GM18519 (cell line): ENCODE results near the gene USP50.
"Not testable (repeated sequence)": the region's sequence is repeated elsewhere in the genome, so short reads cannot be mapped to it uniquely, and the experiment has no call there.

ENCODE experiments used
- ATAC-seq: cut with Tn5 transposase; IDR thresholded peaks from one replicate; pipeline ENCODE4 v1.9.1; 2021; ENCODE audit warnings: mild to moderate bottlenecking, moderate library complexity; ENCODE audit not compliant: unreplicated experiment, low FRiP score

USP50 gene

GRCh38 chr15:50546566-50546965, at the start of gene USP50:
USP50 (minus strand) TSS chr15:50546666; CDS start chr15:50546525, 141 bp downstream.
- ATAC-seq: no peak

- no peak for ATAC-seq
Measured at GRCh38 chr15:50594311-50594710, 47.8 kb upstream of the USP50 start.

DNA sequence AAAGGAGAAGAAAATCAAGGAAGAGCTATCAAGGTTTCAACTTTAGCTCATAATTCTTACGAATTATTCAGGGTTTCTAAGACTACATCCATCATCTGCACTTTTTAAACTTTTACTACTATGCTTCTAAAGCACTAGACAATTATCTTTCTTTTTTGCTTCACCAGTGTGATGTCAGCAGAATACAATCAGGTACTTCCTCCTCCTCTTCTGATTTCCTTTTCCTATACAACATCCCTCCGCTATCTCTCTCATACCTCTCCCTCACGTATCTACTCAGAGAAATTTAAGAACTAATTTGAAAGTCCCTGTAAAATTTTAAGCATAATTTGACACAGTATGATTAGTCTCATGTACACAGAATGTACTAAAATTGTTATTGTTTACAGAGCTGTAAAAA, 47.3 kb upstream of the USP50 start:
- no peak for ATAC-seq

- ATAC-seq: no peak
Measured at GRCh38 chr15:50590288-50590687, 43.8 kb upstream of the USP50 start.

GRCh38 chr15:50577492-50577891, 31.0 kb upstream of the USP50 start:
- no peak for ATAC-seq

DNA sequence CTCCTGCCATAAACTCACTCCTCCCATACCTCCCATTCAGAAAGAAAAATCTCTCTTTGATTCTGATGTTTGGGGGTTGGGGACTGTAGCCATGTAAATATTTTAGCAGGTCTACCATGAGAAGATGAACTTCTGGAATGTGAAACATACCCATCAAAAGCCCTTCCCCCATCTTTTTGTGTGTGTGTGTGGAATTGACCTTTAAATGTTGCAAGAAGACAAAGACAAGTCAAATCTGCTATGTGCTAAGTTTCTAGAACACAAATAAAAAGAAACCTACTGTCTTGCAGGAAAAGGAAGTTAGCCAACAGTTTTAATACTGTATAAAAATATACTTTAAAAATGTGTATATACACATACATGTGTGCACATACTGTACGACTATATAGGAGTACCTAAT, 29.7 kb upstream of the USP50 start:
- ATAC-seq: no peak

DNA sequence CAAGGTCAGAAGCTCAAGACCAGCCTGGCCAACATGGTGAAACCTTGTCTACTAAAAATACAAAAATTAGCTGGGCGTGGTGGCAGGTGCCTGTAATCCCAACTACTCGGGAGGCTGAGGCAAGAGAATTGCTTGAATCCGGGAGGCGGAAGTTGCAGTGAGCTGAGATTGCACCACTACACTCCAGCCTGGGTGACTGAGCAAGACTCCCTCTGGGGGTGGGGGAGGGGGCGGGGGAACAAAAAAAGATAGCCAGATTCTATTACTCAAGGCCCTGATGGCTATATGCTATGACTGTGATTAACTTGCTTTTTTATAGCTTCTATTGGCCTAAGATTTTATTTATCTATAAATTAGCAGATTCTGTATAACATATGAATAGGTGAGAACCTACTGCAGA, 27.4 kb upstream of the USP50 start:
- not testable (repeated sequence) for ATAC-seq

GRCh38 chr15:50563756-50564155, 17.3 kb upstream of the USP50 start:
- no peak for ATAC-seq

DNA sequence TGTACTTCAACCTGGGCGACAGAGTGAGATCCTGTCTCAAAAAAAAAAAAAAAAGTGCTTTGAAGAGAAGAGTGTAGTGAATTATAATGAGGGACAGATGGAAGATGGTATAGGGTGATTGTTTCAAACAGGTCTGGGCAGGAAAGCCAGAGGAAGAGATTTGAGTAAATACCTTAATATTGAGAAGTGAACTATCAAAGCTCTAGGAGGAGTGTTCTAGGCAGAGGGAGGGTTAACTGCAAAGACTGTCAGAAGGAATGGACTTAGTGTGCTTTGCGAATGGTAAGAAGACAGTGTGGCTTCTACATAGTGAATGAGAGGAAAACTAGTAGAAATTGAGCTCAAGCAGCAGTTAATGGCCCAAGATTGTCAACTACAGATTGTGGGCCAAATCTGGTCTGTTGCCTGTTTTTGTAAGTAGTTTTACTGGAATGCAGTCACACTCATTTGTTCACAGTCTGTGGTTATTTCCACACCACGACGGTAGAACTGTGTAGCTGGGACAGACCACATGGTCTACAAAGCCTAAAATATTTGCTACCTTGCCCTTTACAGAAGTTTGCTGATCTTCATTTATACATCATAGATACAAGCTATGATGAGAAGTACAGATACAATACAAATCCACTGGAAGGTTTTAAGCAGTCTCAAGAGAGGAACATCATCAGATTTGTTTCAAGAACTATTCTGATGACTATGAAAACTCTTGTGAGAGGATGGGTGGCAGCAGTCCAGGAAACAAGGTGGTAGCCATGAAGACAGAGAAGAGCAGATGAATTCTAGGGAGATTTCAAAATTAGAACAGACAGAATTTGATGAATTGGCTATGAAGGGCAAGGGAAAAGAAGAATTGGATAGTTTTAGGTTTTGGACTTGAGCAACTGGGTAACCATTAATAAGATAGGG, 16.5 kb upstream of the USP50 start:
- no peak for ATAC-seq

- ATAC-seq: no peak
Measured at GRCh38 chr15:50558012-50558411, 11.5 kb upstream of the USP50 start.

GRCh38 chr15:50556642-50557371, 10.3 kb upstream of the USP50 start:
- ATAC-seq: no peak

GRCh38 chr15:50552238-50552637, 5.8 kb upstream of the USP50 start:
- ATAC-seq: no peak

DNA sequence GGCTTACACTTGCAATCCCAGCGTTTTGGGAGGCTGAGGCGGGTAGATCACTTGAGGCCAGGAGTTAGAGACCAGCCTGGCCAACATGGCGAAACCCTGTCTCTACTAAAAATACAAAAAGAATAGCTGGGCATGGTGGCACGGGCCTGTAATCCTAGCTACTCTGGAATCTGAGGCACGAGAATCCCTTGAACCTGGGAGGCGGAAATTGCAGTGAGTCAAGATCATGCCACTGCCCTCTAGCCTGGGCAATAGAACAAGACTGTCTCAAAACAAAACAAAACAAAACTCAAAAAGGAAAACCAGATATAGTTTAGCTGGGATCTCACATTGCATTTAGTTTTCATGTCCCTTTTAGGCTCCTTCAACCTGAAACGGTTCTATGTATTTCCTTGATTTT, 2.9 kb upstream of the USP50 start:
- no peak for ATAC-seq

- ATAC-seq: no peak
Measured at GRCh38 chr15:50544368-50544767, 2.1 kb downstream of the USP50 start.

DNA sequence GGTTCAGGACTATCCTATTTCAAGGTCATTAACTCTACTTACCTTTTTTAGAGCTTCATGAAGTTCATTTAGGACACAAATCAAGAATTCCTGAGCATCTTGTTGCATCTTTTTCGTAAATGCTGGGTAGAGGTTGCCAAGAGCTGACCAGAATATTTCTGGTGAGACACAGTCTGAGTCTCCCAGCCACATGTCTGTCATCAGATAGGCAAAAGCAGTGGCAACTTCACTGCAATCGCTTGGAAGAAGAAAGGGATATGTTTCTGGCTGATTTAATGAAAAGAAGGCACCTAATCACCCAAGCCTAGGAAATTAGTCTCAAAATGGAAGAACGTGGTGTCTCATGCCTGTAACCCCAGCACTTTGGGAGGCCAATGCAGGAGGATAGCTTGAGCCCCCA, 2.9 kb downstream of the USP50 start:
- no peak for ATAC-seq

GRCh38 chr15:50542887-50543210, 3.6 kb downstream of the USP50 start:
- no peak for ATAC-seq

DNA sequence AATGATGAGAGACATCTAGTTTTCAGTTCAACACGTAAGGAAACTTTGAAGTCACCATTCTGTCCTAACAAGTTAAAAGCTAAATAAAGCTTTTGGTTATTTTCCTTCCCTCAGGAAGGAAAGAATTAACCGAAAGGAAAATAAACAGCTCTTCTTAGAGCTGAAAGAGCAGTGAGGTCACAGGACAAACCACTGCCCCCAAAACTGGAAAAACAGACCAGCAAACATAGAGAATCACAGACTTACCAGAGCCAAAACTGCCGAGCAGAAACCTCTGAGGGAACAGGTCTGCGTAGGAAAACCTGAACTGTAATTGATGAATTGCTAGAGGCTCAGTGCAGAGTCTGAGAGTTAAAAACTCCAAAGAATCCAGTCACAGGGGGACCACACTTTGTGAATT, 14.7 kb downstream of the USP50 start:
- no peak for ATAC-seq

- no peak for ATAC-seq
Measured at GRCh38 chr15:50531163-50531562, 15.3 kb downstream of the USP50 start.

GRCh38 chr15:50523851-50524251, 22.6 kb downstream of the USP50 start:
- no peak for ATAC-seq

GRCh38 chr15:50519740-50520425, 26.6 kb downstream of the USP50 start:
- no peak for ATAC-seq

- no peak for ATAC-seq
Measured at GRCh38 chr15:50513001-50513400, 33.5 kb downstream of the USP50 start.
